Measurements from ENCODE around the gene SNRPD1. TPM values are rescaled to one million over a fixed set of nuclear protein-coding genes. Genes with fewer than 3 reads are reported as not detected.
A peak's percentile ranks its signal among the peaks of the same experiment; 100 is the strongest.

Gene SNRPD1
- total and polyA plus RNA-seq, 2 experiments from 2014 or later = 35.7 to 700 TPM

DNA sequence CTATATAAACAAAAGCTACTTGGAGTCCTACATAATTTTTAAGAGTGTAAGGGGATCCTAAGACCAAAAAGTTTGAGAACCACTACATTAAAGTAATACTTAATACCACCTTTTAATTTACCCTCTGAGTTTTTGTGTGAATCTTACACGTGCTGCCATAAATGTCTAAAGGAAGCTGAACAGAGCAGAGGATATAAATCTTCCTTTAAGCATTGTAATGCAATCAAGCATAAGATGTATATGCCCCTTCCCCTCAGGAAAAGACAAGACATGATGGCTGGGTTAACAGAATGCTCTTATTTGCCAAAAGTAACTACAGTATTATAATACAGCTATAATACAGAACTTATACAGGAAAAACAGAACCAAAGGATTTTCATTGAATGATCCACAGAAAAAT lies 14.5 kb upstream of the SNRPD1 start:
- Histone ChIP-seq H3K79me2 (replicated peaks; ENCODE audit: insufficient read depth) (peaks cover 65% of the 10 kb centered on the region), H3K27me3 (ENCODE audit: insufficient read depth) (no peaks in the 10 kb centered on the region), H3K36me3 (ENCODE audit: insufficient read depth) (no peaks in the 10 kb centered on the region), H3K4me3 (no peak overlapping the region), H3K9me2 (ENCODE audit: insufficient read depth) (no peaks in the 10 kb centered on the region), H3K4me1 (ENCODE audit: insufficient read depth) (peaks cover 9% of the 10 kb centered on the region; the same call in 1 of the 2 replicates), H3K4me2 (no peak overlapping the region), H2AFZ (no peak overlapping the region), H4K20me1 (replicated peaks; ENCODE audit: insufficient read depth) (peaks cover 4% of the 10 kb centered on the region), H3K27ac (ENCODE audit: low read depth) (no peak overlapping the region), H3F3A (replicated peaks; ENCODE audit: low read depth) (peaks cover 21% of the 10 kb centered on the region)
- Mint-ChIP-seq H3K4me1 (peaks cover 6% of the 10 kb centered on the region), H3K9me3 (peaks cover 14% of the 10 kb centered on the region), H3K27ac (no peak overlapping the region), H3K36me3 (ENCODE audit: low read depth) (peaks cover 35% of the 10 kb centered on the region), H3K4me3 (no peak overlapping the region), H3K27me3 (ENCODE audit: insufficient read depth, low read depth, poor library complexity) (peaks cover 12% of the 10 kb centered on the region)
- DNase-seq (ENCODE audit: low spot score) = no peak
- no peak for ATAC-seq
- TF ChIP-seq POLR2AphosphoS5 (IDR thresholded peaks at IDR 0.05; ENCODE audit: low read depth) (no peak), ZNF114 (CRISPR knock-in tag; IDR thresholded peaks at IDR 0.05) (no peak), JUNB (IDR thresholded peaks at IDR 0.05; ENCODE audit: unreplicated experiment) (no peak)
- TF ChIP-seq, protein P1, sequence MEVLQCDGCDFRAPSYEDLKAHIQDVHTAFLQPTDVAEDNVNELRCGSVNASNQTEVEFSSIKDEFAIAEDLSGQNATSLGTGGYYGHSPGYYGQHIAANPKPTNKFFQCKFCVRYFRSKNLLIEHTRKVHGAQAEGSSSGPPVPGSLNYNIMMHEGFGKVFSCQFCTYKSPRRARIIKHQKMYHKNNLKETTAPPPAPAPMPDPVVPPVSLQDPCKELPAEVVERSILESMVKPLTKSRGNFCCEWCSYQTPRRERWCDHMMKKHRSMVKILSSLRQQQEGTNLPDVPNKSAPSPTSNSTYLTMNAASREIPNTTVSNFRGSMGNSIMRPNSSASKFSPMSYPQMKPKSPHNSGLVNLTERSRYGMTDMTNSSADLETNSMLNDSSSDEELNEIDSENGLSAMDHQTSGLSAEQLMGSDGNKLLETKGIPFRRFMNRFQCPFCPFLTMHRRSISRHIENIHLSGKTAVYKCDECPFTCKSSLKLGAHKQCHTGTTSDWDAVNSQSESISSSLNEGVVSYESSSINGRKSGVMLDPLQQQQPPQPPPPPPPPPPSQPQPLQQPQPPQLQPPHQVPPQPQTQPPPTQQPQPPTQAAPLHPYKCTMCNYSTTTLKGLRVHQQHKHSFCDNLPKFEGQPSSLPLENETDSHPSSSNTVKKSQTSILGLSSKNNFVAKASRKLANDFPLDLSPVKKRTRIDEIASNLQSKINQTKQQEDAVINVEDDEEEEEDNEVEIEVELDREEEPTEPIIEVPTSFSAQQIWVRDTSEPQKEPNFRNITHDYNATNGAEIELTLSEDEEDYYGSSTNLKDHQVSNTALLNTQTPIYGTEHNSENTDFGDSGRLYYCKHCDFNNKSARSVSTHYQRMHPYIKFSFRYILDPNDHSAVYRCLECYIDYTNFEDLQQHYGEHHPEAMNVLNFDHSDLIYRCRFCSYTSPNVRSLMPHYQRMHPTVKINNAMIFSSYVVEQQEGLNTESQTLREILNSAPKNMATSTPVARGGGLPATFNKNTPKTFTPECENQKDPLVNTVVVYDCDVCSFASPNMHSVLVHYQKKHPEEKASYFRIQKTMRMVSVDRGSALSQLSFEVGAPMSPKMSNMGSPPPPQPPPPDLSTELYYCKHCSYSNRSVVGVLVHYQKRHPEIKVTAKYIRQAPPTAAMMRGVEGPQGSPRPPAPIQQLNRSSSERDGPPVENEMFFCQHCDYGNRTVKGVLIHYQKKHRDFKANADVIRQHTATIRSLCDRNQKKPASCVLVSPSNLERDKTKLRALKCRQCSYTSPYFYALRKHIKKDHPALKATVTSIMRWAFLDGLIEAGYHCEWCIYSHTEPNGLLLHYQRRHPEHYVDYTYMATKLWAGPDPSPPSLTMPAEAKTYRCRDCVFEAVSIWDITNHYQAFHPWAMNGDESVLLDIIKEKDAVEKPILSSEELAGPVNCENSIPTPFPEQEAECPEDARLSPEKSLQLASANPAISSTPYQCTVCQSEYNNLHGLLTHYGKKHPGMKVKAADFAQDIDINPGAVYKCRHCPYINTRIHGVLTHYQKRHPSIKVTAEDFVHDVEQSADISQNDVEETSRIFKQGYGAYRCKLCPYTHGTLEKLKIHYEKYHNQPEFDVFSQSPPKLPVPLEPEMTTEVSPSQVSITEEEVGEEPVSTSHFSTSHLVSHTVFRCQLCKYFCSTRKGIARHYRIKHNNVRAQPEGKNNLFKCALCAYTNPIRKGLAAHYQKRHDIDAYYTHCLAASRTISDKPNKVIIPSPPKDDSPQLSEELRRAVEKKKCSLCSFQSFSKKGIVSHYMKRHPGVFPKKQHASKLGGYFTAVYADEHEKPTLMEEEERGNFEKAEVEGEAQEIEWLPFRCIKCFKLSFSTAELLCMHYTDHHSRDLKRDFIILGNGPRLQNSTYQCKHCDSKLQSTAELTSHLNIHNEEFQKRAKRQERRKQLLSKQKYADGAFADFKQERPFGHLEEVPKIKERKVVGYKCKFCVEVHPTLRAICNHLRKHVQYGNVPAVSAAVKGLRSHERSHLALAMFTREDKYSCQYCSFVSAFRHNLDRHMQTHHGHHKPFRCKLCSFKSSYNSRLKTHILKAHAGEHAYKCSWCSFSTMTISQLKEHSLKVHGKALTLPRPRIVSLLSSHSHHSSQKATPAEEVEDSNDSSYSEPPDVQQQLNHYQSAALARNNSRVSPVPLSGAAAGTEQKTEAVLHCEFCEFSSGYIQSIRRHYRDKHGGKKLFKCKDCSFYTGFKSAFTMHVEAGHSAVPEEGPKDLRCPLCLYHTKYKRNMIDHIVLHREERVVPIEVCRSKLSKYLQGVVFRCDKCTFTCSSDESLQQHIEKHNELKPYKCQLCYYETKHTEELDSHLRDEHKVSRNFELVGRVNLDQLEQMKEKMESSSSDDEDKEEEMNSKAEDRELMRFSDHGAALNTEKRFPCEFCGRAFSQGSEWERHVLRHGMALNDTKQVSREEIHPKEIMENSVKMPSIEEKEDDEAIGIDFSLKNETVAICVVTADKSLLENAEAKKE (CRISPR knock-in tag; IDR thresholded peaks at IDR 0.05) = no peak

DNA sequence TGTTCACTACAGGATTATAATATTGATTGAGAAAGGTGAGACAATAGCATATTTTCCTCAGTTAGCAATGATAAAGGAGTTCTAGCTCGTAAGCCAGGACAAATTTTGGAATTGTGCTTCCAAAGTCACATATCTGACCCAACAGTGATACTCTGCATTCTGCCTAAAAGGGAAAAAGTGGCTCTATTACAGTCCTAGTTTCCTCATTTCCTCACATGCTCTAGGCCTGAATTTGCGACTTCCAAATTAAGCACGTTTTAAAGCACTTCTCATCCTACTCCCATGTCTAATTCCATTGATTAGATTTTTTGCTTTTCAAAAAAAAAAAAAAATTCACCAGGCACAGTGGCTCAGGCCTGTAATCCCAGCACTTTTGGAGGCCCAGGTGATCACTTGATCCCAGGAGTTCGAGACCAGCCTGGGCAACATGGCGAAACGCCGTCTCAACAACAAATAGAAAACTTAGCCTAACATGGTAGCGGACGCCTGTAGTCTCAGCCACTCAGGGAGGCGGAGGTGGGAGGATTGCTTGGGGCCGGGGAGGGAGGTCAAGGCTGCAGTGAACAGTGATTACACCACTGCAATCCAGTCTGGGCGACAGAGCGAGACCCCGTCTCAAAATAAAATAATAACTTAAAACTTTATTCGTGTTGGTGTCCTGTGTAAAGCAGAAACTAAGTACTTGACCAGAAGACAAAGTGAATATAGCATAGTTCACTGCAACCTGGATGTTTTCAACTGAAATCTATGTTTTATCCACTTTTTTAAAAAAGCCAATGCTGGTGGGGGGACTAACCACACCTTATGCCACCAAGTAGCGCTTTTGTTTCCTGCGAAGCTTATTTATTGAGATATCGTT lies 13.2 kb upstream of the SNRPD1 start:
- peaks cover 8% of the 10 kb centered on the region for H3K9me3 Mint-ChIP-seq
- H3K4me1 ChIP-seq (ENCODE audit: insufficient read depth) = peaks cover 9% of the 10 kb centered on the region; the same call in 1 of the 2 replicates
- H3K4me2 ChIP-seq = peak overlapping the region; percentile 96
- peak overlapping the region; percentile 99 for H3K4me3 ChIP-seq
- peaks cover 21% of the 10 kb centered on the region for H3F3A ChIP-seq (replicated peaks; ENCODE audit: low read depth)
- no peaks in the 10 kb centered on the region for H3K9me2 ChIP-seq (ENCODE audit: insufficient read depth)
- no peak for ATAC-seq
- no peaks in the 10 kb centered on the region for H3K36me3 ChIP-seq (ENCODE audit: insufficient read depth)
- DNase-seq (ENCODE audit: low spot score) = no peak
- peaks cover 21% of the 10 kb centered on the region for H3K36me3 Mint-ChIP-seq (ENCODE audit: low read depth)
- peaks cover 6% of the 10 kb centered on the region for H3K4me1 Mint-ChIP-seq
- H3K27ac ChIP-seq (ENCODE audit: low read depth) = peak overlapping the region; percentile 100
- H3K27me3 Mint-ChIP-seq (ENCODE audit: insufficient read depth, low read depth, poor library complexity) = peaks cover 12% of the 10 kb centered on the region
- H3K4me3 Mint-ChIP-seq = peak overlapping the region; percentile 98
- peak overlapping the region; percentile 94; the same call in 1 of the 2 replicates for H2AFZ ChIP-seq
- H3K79me2 ChIP-seq (replicated peaks; ENCODE audit: insufficient read depth) = peaks cover 59% of the 10 kb centered on the region
- H3K27ac Mint-ChIP-seq = peak overlapping the region; percentile 95
- no peaks in the 10 kb centered on the region for H3K27me3 ChIP-seq (ENCODE audit: insufficient read depth)
- H4K20me1 ChIP-seq (replicated peaks; ENCODE audit: insufficient read depth) = peaks cover 4% of the 10 kb centered on the region
- no peak for TF ChIP-seq ZNF331 (CRISPR knock-in tag; IDR thresholded peaks at IDR 0.05; ENCODE audit: low read depth)
- TF ChIP-seq, protein P1 (CRISPR knock-in tag; IDR thresholded peaks at IDR 0.05) = no peak

All from GM23338 (cell line).